Neural cell (in vitro differentiated cells): ENCODE results near the gene IPPK.

Experiments used
- EP300 ChIP-seq: fragments of 450-650 bp; conservative IDR thresholded peaks from 2 replicates; pipeline ENCODE4 v1.6.1; 2014; ENCODE audit warnings: antibody characterized with exemption, mild to moderate bottlenecking, moderate library complexity; ENCODE audit not compliant: poor library complexity, severe bottlenecking
- EZH2 ChIP-seq: fragments of 200-600, 300-800 bp; shearing (Covaris generic), sonication (generic); IDR thresholded peaks from 2 replicates; pipeline ENCODE4 v1.6.1; 2014; ENCODE audit warnings: antibody characterized with exemption, low read length, borderline replicate concordance, mild to moderate bottlenecking; ENCODE audit not compliant: insufficient read depth, poor library complexity, severe bottlenecking
- POLR2AphosphoS5 ChIP-seq: IDR thresholded peaks from 2 replicates; pipeline ENCODE4 v1.6.1; 2012
- TAF1 ChIP-seq: IDR thresholded peaks from 2 replicates; pipeline ENCODE4 v1.6.1; 2012; ENCODE audit warnings: low read depth
- TF ChIP-seq, protein P1 (sequence below): fragments of 450-650 bp; IDR thresholded peaks from 2 replicates; pipeline ENCODE4 v1.5.1; 2014; ENCODE audit warnings: antibody characterized with exemption, mild to moderate bottlenecking, moderate library complexity; ENCODE audit not compliant: poor library complexity, severe bottlenecking
- TF ChIP-seq, protein P2 (sequence below): IDR thresholded peaks from 2 replicates; pipeline ENCODE4 v1.6.1; 2012; ENCODE audit warnings: borderline replicate concordance

DNA sequence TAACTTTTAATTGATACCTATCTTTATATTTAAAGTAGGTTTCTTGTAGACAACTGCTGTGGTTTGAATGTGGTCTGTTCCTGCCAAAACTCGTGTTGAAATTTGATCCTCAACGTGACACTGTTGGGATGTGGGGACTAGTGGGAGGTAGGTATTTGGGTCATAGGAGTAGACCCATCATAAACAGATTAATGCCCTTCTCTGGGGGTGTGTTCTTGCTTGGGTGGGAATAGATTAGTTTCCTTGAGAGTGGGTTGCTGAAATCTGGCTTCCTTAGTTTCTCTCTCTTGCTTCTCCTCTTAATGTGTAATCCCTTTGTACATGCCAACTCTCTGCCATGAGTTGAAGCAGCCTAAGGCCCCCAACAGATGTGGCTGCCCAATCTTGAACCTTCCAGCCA, 34.6 kb upstream of the IPPK start:
- TF ChIP-seq, protein P1, sequence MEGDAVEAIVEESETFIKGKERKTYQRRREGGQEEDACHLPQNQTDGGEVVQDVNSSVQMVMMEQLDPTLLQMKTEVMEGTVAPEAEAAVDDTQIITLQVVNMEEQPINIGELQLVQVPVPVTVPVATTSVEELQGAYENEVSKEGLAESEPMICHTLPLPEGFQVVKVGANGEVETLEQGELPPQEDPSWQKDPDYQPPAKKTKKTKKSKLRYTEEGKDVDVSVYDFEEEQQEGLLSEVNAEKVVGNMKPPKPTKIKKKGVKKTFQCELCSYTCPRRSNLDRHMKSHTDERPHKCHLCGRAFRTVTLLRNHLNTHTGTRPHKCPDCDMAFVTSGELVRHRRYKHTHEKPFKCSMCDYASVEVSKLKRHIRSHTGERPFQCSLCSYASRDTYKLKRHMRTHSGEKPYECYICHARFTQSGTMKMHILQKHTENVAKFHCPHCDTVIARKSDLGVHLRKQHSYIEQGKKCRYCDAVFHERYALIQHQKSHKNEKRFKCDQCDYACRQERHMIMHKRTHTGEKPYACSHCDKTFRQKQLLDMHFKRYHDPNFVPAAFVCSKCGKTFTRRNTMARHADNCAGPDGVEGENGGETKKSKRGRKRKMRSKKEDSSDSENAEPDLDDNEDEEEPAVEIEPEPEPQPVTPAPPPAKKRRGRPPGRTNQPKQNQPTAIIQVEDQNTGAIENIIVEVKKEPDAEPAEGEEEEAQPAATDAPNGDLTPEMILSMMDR: no peak
- TF ChIP-seq, protein P2, sequence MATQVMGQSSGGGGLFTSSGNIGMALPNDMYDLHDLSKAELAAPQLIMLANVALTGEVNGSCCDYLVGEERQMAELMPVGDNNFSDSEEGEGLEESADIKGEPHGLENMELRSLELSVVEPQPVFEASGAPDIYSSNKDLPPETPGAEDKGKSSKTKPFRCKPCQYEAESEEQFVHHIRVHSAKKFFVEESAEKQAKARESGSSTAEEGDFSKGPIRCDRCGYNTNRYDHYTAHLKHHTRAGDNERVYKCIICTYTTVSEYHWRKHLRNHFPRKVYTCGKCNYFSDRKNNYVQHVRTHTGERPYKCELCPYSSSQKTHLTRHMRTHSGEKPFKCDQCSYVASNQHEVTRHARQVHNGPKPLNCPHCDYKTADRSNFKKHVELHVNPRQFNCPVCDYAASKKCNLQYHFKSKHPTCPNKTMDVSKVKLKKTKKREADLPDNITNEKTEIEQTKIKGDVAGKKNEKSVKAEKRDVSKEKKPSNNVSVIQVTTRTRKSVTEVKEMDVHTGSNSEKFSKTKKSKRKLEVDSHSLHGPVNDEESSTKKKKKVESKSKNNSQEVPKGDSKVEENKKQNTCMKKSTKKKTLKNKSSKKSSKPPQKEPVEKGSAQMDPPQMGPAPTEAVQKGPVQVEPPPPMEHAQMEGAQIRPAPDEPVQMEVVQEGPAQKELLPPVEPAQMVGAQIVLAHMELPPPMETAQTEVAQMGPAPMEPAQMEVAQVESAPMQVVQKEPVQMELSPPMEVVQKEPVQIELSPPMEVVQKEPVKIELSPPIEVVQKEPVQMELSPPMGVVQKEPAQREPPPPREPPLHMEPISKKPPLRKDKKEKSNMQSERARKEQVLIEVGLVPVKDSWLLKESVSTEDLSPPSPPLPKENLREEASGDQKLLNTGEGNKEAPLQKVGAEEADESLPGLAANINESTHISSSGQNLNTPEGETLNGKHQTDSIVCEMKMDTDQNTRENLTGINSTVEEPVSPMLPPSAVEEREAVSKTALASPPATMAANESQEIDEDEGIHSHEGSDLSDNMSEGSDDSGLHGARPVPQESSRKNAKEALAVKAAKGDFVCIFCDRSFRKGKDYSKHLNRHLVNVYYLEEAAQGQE: no peak
- TF ChIP-seq TAF1: no peak
- TF ChIP-seq EP300: no peak
- no peak for TF ChIP-seq POLR2AphosphoS5
- TF ChIP-seq EZH2: no peak
